ENCODE measurements around the gene NMB.
A peak's percentile ranks its signal among the peaks of the same experiment; 100 is the strongest.

NMB gene

GRCh38 chr15:84657748-84658079 is 285 bp downstream of the NMB start:
- TF ChIP-seq CTCF (IDR thresholded peaks at IDR 0.05; ENCODE audit: low read depth, low read length): no peak
- in situ Hi-C loops (cut with HindIII; ENCODE audit: low sequenced_read_pairs): no loop called here
- no peak for DNase-seq (ENCODE audit: low read depth, low spot score)
- H3K4me3 ChIP-seq (ENCODE audit: low read depth, low read length): peak overlapping the region; percentile 38

GRCh38 chr15:84656972-84657371 is 1.0 kb downstream of the NMB start:
- no peak overlapping the region for H3K4me3 ChIP-seq (ENCODE audit: low read depth, low read length)
- in situ Hi-C loops (cut with HindIII; ENCODE audit: low sequenced_read_pairs): no loop called here
- no peak for TF ChIP-seq CTCF (IDR thresholded peaks at IDR 0.05; ENCODE audit: low read depth, low read length)
- no peak for DNase-seq (ENCODE audit: low read depth, low spot score)

- TF ChIP-seq CTCF (IDR thresholded peaks at IDR 0.05; ENCODE audit: low read depth, low read length): peak; percentile 76
- peak overlapping the region; percentile 72 for H3K4me3 ChIP-seq (ENCODE audit: low read depth, low read length)
- in situ Hi-C loops (cut with HindIII; ENCODE audit: low sequenced_read_pairs): no loop called here
- DNase-seq (ENCODE audit: low read depth, low spot score): peak; percentile 83
These were observed 3.1 kb downstream of the NMB start for GRCh38 chr15:84654689-84655453.

GRCh38 chr15:84653910-84654688 is 3.9 kb downstream of the NMB start, which contains the start of gene WDR73:
TSS of gene WDR73 (minus strand) at chr15:84654283. CDS start at chr15:84654274, 9 bp downstream.
- peak; percentile 94 for DNase-seq (ENCODE audit: low read depth, low spot score)
- in situ Hi-C loops (cut with HindIII; ENCODE audit: low sequenced_read_pairs): no loop called here
- H3K4me3 ChIP-seq (ENCODE audit: low read depth, low read length): peak within 1 kb of the TSS; percentile 72
- TF ChIP-seq CTCF (IDR thresholded peaks at IDR 0.05; ENCODE audit: low read depth, low read length): no peak

GRCh38 chr15:84653584-84653909 is 4.5 kb downstream of the NMB start:
- H3K4me3 ChIP-seq (ENCODE audit: low read depth, low read length): peak overlapping the region; percentile 72
- DNase-seq (ENCODE audit: low read depth, low spot score): no peak
- in situ Hi-C loops (cut with HindIII; ENCODE audit: low sequenced_read_pairs): no loop called here
- TF ChIP-seq CTCF (IDR thresholded peaks at IDR 0.05; ENCODE audit: low read depth, low read length): no peak

GRCh38 chr15:84649706-84650105 is 8.3 kb downstream of the NMB start:
- no peak for DNase-seq (ENCODE audit: low read depth, low spot score)

More at GRCh38 chr15:84649706-84650105, 8.3 kb downstream of the NMB start:
- no peak for TF ChIP-seq CTCF (IDR thresholded peaks at IDR 0.05; ENCODE audit: low read depth, low read length)
- no peak overlapping the region for H3K4me3 ChIP-seq (ENCODE audit: low read depth, low read length)
- in situ Hi-C loops (cut with HindIII; ENCODE audit: low sequenced_read_pairs): no loop called here
